ENCODE results near the gene TSPAN14. TPM values are rescaled to one million over a fixed set of nuclear protein-coding genes. Genes with fewer than 3 reads are reported as not detected.

TSPAN14 gene
- total RNA-seq, 2 experiments from 2014 or later, result 17.0 to 33.4 TPM

GRCh38 chr10:80471001-80471400, 16.9 kb downstream of the TSPAN14 start:
- H3K4me2 ChIP-seq (ENCODE audit: low read length), result peak overlapping the region; percentile 71
- DNase-seq (ENCODE audit: low spot score), result no peak
- no peak overlapping the region for H3K4me3 ChIP-seq (ENCODE audit: low read depth, low read length, poor library complexity, severe bottlenecking)
- intact Hi-C loops (cut with micrococcal nuclease; ENCODE audit: unreplicated experiment), result loop anchor here (2.0 kb wide), 1 partner anchor 14 kb away; no protein-coding TSS in a partner anchor
- POLR2A ChIA-PET, result interaction anchor here (0.6 to 3.1 kb wide), 5 partner anchors 11 to 47 kb away, joined by 3 to 19 read pairs (median 6); no protein-coding TSS in a partner anchor
- BruUV-seq (replicated peaks), result no TSS peak
- TF ChIP-seq CTCF (conservative IDR thresholded peaks at IDR 0.05; ENCODE audit: low read length) (no peak), EZH2phosphoT487 (IDR thresholded peaks at IDR 0.05; ENCODE audit: borderline replicate concordance, low read depth, low read length) (no peak)
- no peaks in the 10 kb centered on the region for H3K9me3 ChIP-seq (ENCODE audit: low read length)
- CTCF ChIA-PET (ENCODE audit: unreplicated experiment), result interaction anchor here (0.6 to 1.0 kb wide), 4 partner anchors 10 to 333 kb away, joined by 3 to 4 read pairs (median 3); no protein-coding TSS in a partner anchor
- H3K9me2 ChIP-seq (ENCODE audit: insufficient read depth, low read length), result no peaks in the 10 kb centered on the region
- no peaks in the 10 kb centered on the region for H4K20me1 ChIP-seq (ENCODE audit: insufficient read depth, low read length)
- H3K4me1 ChIP-seq (ENCODE audit: insufficient read depth, low read length, poor library complexity, severe bottlenecking), result peaks cover 88% of the 10 kb centered on the region
- peaks cover 45% of the 10 kb centered on the region for H3K36me3 ChIP-seq (ENCODE audit: insufficient read depth, low read length)
- peaks cover 93% of the 10 kb centered on the region for H3K79me2 ChIP-seq (ENCODE audit: insufficient read depth, low read depth, low read length)
- no peak overlapping the region for H2AFZ ChIP-seq (ENCODE audit: low read length)
- H3K27ac ChIP-seq (ENCODE audit: low read depth, low read length, poor library complexity, severe bottlenecking), result peak overlapping the region; percentile 86

DNA sequence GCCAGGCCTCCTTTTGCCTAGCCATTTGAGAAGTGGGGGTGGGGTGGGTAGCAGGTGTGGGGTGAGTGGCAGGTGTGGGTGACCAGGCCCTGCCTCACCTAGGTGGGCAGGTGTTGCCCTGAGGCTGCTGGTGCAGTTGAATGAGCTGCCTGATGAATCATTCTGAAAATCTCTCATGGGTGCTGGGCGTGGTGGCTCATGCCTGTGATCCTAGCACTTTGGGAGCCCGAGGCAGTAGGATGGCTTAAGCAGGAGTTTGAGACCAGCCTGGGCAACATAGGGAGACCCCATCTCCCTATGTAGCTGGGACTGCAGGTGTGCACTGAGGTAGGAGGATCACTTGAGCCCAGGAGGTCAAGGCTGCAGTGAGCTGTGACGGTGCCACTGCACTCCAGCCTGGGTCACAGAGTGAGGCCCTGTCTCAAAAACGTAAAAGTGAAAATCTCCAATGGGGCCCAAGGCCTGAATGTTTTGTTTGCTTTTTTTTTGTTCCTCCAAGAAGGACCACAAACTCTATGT, 17.7 kb downstream of the TSPAN14 start:
- no TSS peak for BruUV-seq (replicated peaks)
- Histone ChIP-seq H4K20me1 (ENCODE audit: insufficient read depth, low read length) (no peaks in the 10 kb centered on the region), H3K79me2 (ENCODE audit: insufficient read depth, low read depth, low read length) (peaks cover 90% of the 10 kb centered on the region), H3K4me3 (ENCODE audit: low read depth, low read length, poor library complexity, severe bottlenecking) (peak overlapping the region; percentile 44), H3K36me3 (ENCODE audit: insufficient read depth, low read length) (peaks cover 47% of the 10 kb centered on the region), H3K27ac (ENCODE audit: low read depth, low read length, poor library complexity, severe bottlenecking) (peak overlapping the region; percentile 86), H3K9me3 (ENCODE audit: low read length) (no peaks in the 10 kb centered on the region), H2AFZ (ENCODE audit: low read length) (no peak overlapping the region; the same call in 1 of the 2 replicates), H3K4me2 (ENCODE audit: low read length) (peak overlapping the region; percentile 71), H3K4me1 (ENCODE audit: insufficient read depth, low read length, poor library complexity, severe bottlenecking) (peaks cover 81% of the 10 kb centered on the region), H3K9me2 (ENCODE audit: insufficient read depth, low read length) (no peaks in the 10 kb centered on the region)
- intact Hi-C loops (cut with micrococcal nuclease; ENCODE audit: unreplicated experiment), result loop anchor here (2.0 kb wide), 1 partner anchor 15 kb away; no protein-coding TSS in a partner anchor
- no peak for TF ChIP-seq EZH2phosphoT487 (IDR thresholded peaks at IDR 0.05; ENCODE audit: borderline replicate concordance, low read depth, low read length)
- TF ChIP-seq CTCF (conservative IDR thresholded peaks at IDR 0.05; ENCODE audit: low read length), result no peak
- POLR2A ChIA-PET, result interaction anchor here (0.6 to 3.1 kb wide), 8 partner anchors 7 to 47 kb away, joined by 3 to 19 read pairs (median 6); partner anchors contain the start of gene TSPAN14
- peak; percentile 44 for DNase-seq (ENCODE audit: low spot score)
- CTCF ChIA-PET (ENCODE audit: unreplicated experiment), result interaction anchor here (0.6 to 1.0 kb wide), 3 partner anchors 19 to 334 kb away, joined by 3 to 4 read pairs (median 3); no protein-coding TSS in a partner anchor
